ENCODE results near the gene MDM4.

The MDM4 gene

DNA sequence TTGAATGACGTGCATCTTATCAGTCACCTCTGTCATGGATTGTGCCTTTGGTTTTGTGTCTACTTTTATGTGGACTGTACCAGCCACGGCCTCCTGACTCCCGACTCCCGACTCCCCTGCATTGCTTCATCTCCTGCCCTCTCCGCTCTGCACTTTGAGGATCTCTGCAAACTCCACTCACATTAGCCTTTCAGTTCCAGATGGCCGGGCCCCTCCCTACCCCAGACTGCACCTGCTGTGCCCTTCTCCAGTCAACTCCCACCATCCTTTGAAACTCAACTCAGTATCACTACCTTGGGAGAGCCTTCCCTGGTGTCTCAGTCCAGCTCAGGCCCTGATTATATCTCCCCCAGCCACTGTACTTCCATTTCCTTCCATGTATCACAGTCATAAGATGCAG, 71.4 kb downstream of the MDM4 start:
- Histone ChIP-seq H3K9me3 (ENCODE audit: control insufficient read depth in 1 of 2, low read length in 2 of 2) (no peaks in the 10 kb centered on the region), H3K36me3 (ENCODE audit: control insufficient read depth in 1 of 2, insufficient read depth in 2 of 2, low read length in 2 of 2) (no peaks in the 10 kb centered on the region)

DNA sequence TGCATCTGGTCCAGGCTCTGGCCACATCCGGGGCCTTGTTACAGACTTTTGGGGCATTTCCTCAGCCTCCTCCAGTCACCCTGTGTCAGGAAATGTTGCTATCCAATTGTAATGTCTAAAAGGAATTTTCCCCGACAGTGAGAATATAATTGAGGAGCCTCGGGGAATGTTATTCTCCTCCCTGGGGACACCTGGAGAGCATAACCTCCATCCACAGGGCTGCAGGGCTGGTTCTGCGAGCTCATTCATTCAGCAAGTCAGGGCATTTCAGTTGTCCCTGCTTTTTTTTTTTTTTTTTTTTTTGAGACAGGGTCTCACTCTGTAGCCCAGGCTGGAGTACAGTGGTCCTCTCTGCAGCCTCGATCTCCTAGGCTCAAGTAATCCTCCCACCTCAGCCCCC, 72.6 kb downstream of the MDM4 start:
- Histone ChIP-seq H3K4me1 (ENCODE audit: control insufficient read depth in 1 of 2, insufficient read depth in 2 of 2, low read length in 2 of 2) (no peaks in the 10 kb centered on the region), H3K4me3 (ENCODE audit: low read depth in 1 of 2, low read length in 2 of 2) (no peak overlapping the region)

More for the DNA sequence above, 71.4 kb downstream of the MDM4 start:
- Histone ChIP-seq H3K4me3 (ENCODE audit: low read depth in 1 of 2, low read length in 2 of 2) (no peak overlapping the region), H3K27me3 (ENCODE audit: low read depth, low read length) (no peaks in the 10 kb centered on the region), H3K27ac (ENCODE audit: low read length) (no peak overlapping the region), H3K4me1 (ENCODE audit: control insufficient read depth in 1 of 2, insufficient read depth in 2 of 2, low read length in 2 of 2) (no peaks in the 10 kb centered on the region)

DNA sequence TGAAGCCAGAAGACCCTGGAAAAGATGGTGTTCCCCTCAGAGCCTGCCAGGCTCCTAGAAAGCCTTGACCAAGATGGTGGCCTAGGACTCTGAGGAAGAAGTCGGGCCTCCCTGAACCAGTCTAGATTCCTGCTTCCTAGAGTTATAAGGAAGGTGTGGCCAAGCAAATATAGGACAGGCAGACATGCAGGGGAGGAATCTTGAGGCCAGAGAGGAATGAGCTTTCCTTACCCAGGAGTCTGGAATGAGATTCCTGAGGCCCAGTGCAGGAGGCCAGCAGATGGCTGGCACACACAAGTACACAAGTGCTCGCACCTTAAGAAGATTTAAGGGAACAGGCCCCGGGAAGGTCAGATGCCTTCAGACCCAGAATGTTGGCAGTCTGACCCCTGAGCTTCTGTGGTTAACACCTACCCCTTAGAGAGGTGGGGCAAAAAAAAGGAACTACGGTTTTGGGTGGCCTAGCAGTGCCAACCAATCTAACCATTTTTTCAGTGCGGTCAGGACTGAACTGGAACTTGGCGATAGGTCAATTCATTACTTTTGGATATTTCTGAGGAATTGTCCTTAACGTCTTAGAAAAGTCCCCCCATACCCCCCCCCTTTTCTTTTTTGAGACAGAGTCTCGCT, 73.3 kb downstream of the MDM4 start:
- no peaks in the 10 kb centered on the region for H3K27me3 ChIP-seq (ENCODE audit: low read depth, low read length)
- H3K27ac ChIP-seq (ENCODE audit: low read length) = no peak overlapping the region
- H3K4me3 ChIP-seq (ENCODE audit: low read depth in 1 of 2, low read length in 2 of 2) = no peak overlapping the region
- no peaks in the 10 kb centered on the region for H3K4me1 ChIP-seq (ENCODE audit: control insufficient read depth in 1 of 2, insufficient read depth in 2 of 2, low read length in 2 of 2)
- H3K9me3 ChIP-seq (ENCODE audit: control insufficient read depth in 1 of 2, low read length in 2 of 2) = no peaks in the 10 kb centered on the region
- no peaks in the 10 kb centered on the region for H3K36me3 ChIP-seq (ENCODE audit: control insufficient read depth in 1 of 2, insufficient read depth in 2 of 2, low read length in 2 of 2)

More for the DNA sequence above, 72.6 kb downstream of the MDM4 start:
- no peak overlapping the region for H3K27ac ChIP-seq (ENCODE audit: low read length)
- no peaks in the 10 kb centered on the region for H3K9me3 ChIP-seq (ENCODE audit: control insufficient read depth in 1 of 2, low read length in 2 of 2)
- H3K27me3 ChIP-seq (ENCODE audit: low read depth, low read length) = no peaks in the 10 kb centered on the region
- H3K36me3 ChIP-seq (ENCODE audit: control insufficient read depth in 1 of 2, insufficient read depth in 2 of 2, low read length in 2 of 2) = no peaks in the 10 kb centered on the region

DNA sequence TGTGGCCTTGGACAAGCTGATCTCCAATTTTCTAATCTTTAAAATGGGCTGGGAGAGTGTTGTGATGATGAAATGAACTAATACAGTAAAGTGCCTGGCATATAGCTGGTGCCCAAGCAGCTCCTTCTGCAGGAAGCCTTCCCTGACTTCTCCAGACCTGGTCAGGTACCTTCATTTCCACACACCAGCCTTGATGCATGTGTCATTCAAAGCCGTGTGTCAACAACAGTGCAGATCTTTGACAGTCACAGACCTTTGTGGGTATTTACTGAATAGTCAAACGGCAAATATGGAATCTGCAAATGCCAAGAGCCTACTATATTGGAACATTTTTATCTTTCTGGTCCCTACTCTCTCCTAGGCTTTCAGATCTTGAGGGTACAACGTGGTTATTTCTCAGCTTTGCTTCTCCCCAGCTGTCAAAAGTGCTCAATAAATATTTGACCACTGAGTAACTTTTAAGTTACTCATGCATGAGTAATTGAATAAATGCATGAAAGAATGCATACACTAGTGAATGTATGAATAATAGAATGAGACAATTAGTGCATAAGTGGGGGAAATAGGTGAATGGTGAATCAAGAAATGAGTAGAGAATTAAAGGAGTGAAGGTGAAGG, 75.4 kb downstream of the MDM4 start:
- Histone ChIP-seq H3K36me3 (ENCODE audit: control insufficient read depth in 1 of 2, insufficient read depth in 2 of 2, low read length in 2 of 2) (no peaks in the 10 kb centered on the region), H3K4me1 (ENCODE audit: control insufficient read depth in 1 of 2, insufficient read depth in 2 of 2, low read length in 2 of 2) (no peaks in the 10 kb centered on the region), H3K27ac (ENCODE audit: low read length) (no peak overlapping the region), H3K27me3 (ENCODE audit: low read depth, low read length) (no peaks in the 10 kb centered on the region), H3K9me3 (ENCODE audit: control insufficient read depth in 1 of 2, low read length in 2 of 2) (no peaks in the 10 kb centered on the region), H3K4me3 (ENCODE audit: low read depth in 1 of 2, low read length in 2 of 2) (no peak overlapping the region)

DNA sequence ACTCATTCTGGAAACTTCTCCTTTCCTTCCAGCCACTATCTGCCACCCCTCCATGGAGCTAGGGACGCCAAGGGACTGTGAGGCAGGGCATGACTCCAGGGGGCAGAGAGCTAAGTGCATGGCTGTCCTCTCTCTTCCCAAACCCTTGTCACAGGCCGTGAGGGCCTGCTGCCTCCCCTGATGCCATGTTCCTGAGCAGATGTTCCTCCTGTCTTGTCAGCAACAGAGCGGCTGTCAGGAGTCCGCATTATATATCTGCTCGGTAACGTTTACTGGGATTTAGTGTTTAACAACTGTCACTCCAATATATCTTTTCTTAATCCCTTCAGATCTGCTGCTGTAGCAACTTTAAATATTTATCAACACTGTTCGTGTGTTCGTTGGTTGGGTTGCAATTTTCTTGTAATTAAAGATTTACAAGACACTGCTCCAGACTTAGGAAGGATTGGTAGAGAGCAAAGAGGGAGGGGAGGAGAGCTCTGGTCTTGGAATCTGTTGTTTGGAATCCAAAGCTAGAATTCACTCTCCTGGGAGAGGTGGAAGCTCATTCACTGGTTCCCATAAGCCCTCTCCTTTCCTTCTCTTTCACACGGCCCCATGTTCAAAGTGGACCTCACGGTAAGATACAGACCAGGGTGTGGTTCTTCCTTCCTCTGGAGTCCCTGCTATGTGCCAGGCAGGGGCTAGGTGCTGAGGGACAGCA, 76.2 kb downstream of the MDM4 start:
- Histone ChIP-seq H3K27me3 (ENCODE audit: low read depth, low read length) (no peaks in the 10 kb centered on the region), H3K36me3 (ENCODE audit: control insufficient read depth in 1 of 2, insufficient read depth in 2 of 2, low read length in 2 of 2) (no peaks in the 10 kb centered on the region), H3K9me3 (ENCODE audit: control insufficient read depth in 1 of 2, low read length in 2 of 2) (no peaks in the 10 kb centered on the region), H3K27ac (ENCODE audit: low read length) (no peak overlapping the region), H3K4me3 (ENCODE audit: low read depth in 1 of 2, low read length in 2 of 2) (no peak overlapping the region), H3K4me1 (ENCODE audit: control insufficient read depth in 1 of 2, insufficient read depth in 2 of 2, low read length in 2 of 2) (no peaks in the 10 kb centered on the region)

DNA sequence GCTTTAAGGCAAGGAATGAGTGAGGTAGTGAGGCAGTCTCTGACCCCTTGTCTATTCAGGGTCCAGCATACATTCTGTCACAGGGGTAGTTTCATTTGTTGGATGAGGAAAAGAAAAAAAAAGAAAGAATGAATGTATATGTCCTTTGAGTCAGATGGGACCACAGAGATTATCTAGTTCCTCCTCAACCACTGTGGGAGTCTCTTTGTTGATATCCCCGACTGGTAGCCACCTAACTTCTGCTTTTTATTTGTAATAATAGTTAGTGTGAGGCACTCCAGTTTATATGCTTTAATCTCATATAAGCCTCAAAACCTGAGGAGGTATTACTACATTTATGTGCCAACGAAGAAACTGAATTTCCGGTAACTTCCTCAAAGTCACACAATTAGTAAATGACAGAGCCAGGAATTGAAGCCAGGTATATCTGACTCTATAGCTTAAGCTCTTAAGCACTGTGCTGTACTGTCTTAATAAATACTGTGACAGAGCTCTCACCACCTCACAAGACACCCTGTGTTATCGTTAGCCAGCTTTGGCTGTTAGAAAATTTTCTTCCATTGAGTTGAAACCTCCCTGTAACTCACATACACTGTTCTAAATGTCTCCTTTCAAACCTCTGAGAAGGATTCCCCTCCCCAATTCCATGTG, 82.2 kb downstream of the MDM4 start:
- no peaks in the 10 kb centered on the region for H3K9me3 ChIP-seq (ENCODE audit: control insufficient read depth in 1 of 2, low read length in 2 of 2)
- no peak overlapping the region for H3K27ac ChIP-seq (ENCODE audit: low read length)
- H3K36me3 ChIP-seq (ENCODE audit: control insufficient read depth in 1 of 2, insufficient read depth in 2 of 2, low read length in 2 of 2) = no peaks in the 10 kb centered on the region
- no peaks in the 10 kb centered on the region for H3K4me1 ChIP-seq (ENCODE audit: control insufficient read depth in 1 of 2, insufficient read depth in 2 of 2, low read length in 2 of 2)
- no peaks in the 10 kb centered on the region for H3K27me3 ChIP-seq (ENCODE audit: low read depth, low read length)
- H3K4me3 ChIP-seq (ENCODE audit: low read depth in 1 of 2, low read length in 2 of 2) = no peak overlapping the region

DNA sequence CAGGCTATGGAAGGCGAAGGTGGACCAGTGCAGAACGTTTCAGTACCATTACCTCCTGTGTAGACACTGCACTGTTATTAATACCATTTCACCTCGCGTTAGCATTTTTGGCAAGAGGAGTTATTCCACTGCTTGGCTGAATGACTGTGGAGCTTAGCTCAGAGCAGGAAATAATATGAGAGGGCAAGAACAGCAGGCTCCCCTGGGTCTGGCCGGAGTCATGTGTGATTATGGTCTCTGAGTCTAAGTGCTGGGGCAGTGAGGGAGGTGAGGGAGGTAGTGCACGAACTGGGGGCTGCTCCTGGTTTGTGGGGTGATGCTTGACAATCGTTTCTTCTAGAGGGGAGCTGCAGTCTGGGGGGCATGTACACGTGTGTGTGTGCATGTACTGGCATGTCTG, 82.9 kb downstream of the MDM4 start:
- no peak overlapping the region for H3K4me3 ChIP-seq (ENCODE audit: low read depth in 1 of 2, low read length in 2 of 2)
- no peak overlapping the region for H3K27ac ChIP-seq (ENCODE audit: low read length)
- H3K27me3 ChIP-seq (ENCODE audit: low read depth, low read length) = no peaks in the 10 kb centered on the region
- H3K4me1 ChIP-seq (ENCODE audit: control insufficient read depth in 1 of 2, insufficient read depth in 2 of 2, low read length in 2 of 2) = no peaks in the 10 kb centered on the region
- no peaks in the 10 kb centered on the region for H3K36me3 ChIP-seq (ENCODE audit: control insufficient read depth in 1 of 2, insufficient read depth in 2 of 2, low read length in 2 of 2)
- no peaks in the 10 kb centered on the region for H3K9me3 ChIP-seq (ENCODE audit: control insufficient read depth in 1 of 2, low read length in 2 of 2)

DNA sequence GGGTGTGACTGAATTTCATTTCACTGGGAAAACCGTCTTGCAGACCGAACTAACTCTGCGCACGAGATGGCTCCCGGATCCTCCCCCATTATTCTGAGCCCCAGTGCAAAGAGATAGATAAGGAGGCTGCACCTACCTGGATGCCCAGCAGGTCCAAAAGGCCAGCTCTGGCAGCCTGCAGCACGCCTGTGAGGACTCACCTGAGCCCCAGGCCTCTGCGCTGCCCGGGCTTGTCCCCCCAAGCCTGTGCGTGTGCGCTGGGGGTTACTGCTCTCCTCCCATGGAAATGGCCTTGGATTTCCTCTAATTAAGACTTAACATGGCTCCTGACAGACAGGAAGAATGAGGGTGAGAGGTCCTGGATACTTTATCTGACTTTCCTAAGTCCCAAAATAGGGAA, 83.4 kb downstream of the MDM4 start:
- no peak overlapping the region for H3K27ac ChIP-seq (ENCODE audit: low read length)
- no peaks in the 10 kb centered on the region for H3K27me3 ChIP-seq (ENCODE audit: low read depth, low read length)
- H3K4me1 ChIP-seq (ENCODE audit: control insufficient read depth in 1 of 2, insufficient read depth in 2 of 2, low read length in 2 of 2) = no peaks in the 10 kb centered on the region
- H3K4me3 ChIP-seq (ENCODE audit: low read depth in 1 of 2, low read length in 2 of 2) = no peak overlapping the region
- H3K9me3 ChIP-seq (ENCODE audit: control insufficient read depth in 1 of 2, low read length in 2 of 2) = no peaks in the 10 kb centered on the region
- H3K36me3 ChIP-seq (ENCODE audit: control insufficient read depth in 1 of 2, insufficient read depth in 2 of 2, low read length in 2 of 2) = no peaks in the 10 kb centered on the region

DNA sequence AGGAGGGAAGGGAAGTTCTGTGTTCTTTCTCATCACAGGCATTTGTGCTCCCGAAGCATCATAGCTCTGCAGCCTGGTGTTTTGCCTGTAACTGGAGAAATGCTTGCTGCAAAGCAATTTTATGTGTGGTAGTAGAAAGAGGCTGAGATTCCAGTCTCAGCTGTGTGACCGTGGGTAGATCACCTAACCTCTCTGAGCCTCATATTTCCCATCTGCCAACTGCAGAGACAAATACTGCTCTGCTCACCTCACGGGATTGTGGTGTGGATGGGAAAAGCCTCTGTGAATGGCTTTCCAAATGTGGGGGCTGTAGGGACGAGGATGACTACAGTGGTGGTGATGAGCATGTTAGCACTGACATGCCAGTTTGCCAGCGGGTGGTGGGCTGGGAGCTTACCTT, 84.0 kb downstream of the MDM4 start:
- Histone ChIP-seq H3K4me1 (ENCODE audit: control insufficient read depth in 1 of 2, insufficient read depth in 2 of 2, low read length in 2 of 2) (no peaks in the 10 kb centered on the region), H3K36me3 (ENCODE audit: control insufficient read depth in 1 of 2, insufficient read depth in 2 of 2, low read length in 2 of 2) (no peaks in the 10 kb centered on the region), H3K27ac (ENCODE audit: low read length) (no peak overlapping the region), H3K27me3 (ENCODE audit: low read depth, low read length) (no peaks in the 10 kb centered on the region), H3K4me3 (ENCODE audit: low read depth in 1 of 2, low read length in 2 of 2) (no peak overlapping the region), H3K9me3 (ENCODE audit: control insufficient read depth in 1 of 2, low read length in 2 of 2) (no peaks in the 10 kb centered on the region)

DNA sequence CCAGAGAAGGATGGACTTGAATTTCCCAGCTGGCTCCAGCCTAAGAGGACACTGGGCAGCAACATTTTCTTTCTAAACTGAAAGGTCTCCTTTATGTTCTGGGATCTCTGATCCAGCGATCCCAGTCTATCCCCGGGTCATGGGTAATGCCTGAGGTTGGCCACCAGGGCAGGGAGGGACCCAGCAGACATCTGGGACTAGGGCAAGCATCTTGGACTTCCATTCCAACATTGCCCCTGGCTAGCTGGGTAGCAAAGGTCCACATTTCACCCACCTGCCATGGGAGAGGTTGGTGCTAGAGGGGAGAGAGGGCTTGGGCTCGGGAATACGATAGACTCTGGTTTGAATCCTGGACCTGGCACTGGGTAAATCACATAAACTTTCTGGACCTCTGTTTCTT, 84.8 kb downstream of the MDM4 start:
- no peaks in the 10 kb centered on the region for H3K4me1 ChIP-seq (ENCODE audit: control insufficient read depth in 1 of 2, insufficient read depth in 2 of 2, low read length in 2 of 2)
- no peak overlapping the region for H3K4me3 ChIP-seq (ENCODE audit: low read depth in 1 of 2, low read length in 2 of 2)
- no peak overlapping the region for H3K27ac ChIP-seq (ENCODE audit: low read length)
- no peaks in the 10 kb centered on the region for H3K27me3 ChIP-seq (ENCODE audit: low read depth, low read length)
- no peaks in the 10 kb centered on the region for H3K36me3 ChIP-seq (ENCODE audit: control insufficient read depth in 1 of 2, insufficient read depth in 2 of 2, low read length in 2 of 2)
- no peaks in the 10 kb centered on the region for H3K9me3 ChIP-seq (ENCODE audit: control insufficient read depth in 1 of 2, low read length in 2 of 2)

DNA sequence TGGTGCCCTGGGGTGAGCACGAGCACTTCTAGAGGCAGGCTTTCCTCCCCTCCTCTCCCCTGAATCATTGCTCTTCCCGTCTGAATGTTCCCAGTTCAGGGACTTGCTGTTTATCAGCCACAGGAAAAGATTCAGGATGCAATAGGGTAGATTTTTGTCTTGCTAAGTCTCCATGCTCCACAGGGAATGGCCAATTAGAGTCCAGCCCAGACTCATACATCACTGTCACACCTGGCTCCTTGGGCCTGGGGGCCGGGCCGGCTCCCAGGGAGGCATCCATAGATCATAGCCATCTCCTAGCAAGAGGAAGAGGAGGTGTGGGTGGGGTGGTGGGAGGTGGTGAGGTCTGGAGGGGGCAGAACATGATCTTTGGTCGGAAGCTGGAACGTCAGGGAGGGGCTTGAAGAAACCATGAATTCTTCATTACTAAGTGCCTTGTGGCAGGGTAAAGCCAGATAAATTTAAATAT, 85.9 kb downstream of the MDM4 start:
- Histone ChIP-seq H3K9me3 (ENCODE audit: control insufficient read depth in 1 of 2, low read length in 2 of 2) (no peaks in the 10 kb centered on the region), H3K27me3 (ENCODE audit: low read depth, low read length) (no peaks in the 10 kb centered on the region), H3K4me3 (ENCODE audit: low read depth in 1 of 2, low read length in 2 of 2) (no peak overlapping the region), H3K4me1 (ENCODE audit: control insufficient read depth in 1 of 2, insufficient read depth in 2 of 2, low read length in 2 of 2) (no peaks in the 10 kb centered on the region), H3K27ac (ENCODE audit: low read length) (no peak overlapping the region), H3K36me3 (ENCODE audit: control insufficient read depth in 1 of 2, insufficient read depth in 2 of 2, low read length in 2 of 2) (no peaks in the 10 kb centered on the region)
